T-helper 1 cell (primary cell): ENCODE measurements around the gene C1QA.
"Not testable (repeated sequence)": the region's sequence is repeated elsewhere in the genome, so short reads cannot be mapped to it uniquely, and the experiment has no call there.

Experiments
- DNase-seq, 5 donors: peaks; one replicate each; pipeline ENCODE4 v3.0.0-alpha.2; 2012 to 2020

C1QA gene

DNA sequence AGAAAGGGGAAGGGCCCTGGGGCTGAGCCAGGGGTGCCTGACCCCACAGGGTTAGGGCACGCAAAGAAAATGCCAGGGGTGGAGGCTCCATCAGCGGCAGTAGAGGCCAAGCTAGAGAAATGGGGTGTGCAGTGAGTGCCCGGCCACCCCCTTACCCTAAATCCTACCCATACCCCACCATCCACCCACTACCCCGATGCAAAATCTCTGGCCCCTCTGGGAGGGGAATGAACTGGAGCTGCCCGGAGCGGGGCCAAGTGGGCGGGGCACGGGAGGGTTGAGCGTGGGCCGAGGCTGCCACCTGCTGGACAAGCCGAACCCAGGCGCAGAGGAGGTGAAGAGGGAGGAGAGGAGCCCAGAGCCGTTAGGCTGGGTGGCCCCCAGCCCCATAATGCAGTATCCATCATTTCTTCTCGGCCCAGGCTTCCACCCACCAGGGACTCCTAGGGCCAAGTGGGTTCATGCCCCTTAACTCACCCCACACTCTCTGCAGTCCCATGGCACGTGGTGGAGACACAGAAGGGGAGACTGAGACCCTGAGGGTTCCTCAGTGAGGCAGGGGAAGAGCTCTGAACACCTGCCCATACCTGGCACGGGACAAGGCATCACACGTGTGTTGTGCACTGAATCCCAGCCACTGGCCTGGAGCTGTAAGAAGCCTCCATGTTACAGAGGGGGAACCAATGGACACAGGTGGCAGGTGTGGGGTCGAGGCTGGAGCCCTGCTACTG, 5.6 kb downstream of the C1QA start:
- DNase-seq, result peak; percentile 27 to 59 (median 48)

DNA sequence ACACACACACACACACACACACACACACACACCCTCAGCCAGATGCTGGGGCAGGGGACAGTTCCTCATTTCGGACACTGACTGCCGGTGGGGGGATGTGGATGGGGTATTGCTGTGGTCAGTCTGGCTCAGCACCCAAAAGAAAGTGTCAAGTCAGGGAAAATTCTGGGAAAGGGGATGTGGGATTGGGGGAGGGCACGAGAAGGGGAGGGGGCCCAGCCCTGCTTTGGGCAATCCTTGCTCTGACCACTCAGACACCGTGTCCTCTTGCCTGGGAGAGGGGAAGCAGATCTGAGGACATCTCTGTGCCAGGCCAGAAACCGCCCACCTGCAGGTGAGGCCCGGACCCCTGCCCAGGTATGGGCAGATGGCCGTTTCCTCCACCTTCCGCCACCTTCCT, 7.0 kb downstream of the C1QA start, which contains the start of gene C1QC:
Gene C1QC, plus strand, starts transcription at position 253 of the 400 bp plus-strand sequence. CDS start 391 bp downstream, outside the sequence.
- DNase-seq, result no peak

- DNase-seq, result no peak
Measured at GRCh38 chr1:22643928-22644327, 7.5 kb downstream of the C1QA start.

DNA sequence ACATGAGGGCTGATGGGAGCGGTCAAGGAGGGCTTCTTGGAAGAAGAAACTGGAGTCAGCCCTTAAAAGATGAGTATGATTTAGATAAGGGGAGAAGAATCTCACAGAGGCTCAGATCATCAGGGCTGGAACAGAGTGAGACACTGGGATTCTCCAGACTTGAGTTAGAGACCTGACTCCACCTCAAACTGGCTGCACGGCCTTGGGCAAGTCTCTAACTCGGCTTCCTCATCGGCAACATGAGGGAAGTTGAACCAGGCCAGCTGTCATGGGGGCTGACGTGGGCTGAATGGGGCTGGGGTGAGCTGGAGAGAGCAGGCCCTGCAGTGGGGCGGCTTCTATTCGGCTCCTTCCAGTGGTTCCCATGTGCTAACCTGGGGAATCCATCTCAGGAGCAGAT, 9.5 kb downstream of the C1QA start:
- DNase-seq, result no peak

DNA sequence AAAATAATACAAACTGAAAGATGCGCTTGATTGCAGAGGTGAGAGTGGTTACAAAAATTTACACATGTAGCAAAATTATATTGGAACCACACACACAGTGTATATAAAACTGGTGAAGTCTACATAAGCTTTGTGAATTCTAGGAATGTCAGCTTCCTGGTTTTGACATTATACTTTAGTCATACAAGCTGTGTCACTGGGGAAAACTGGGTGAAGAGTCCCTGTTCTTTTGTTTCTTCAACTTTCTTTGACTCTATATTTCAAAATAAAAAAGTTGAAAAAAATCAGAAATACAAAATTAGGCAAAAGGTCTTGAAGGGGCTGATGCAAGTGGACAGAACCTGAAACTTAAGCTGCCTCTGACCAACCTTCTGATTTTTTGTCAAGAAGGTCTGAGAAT, 10.0 kb downstream of the C1QA start:
- DNase-seq, result no peak

DNA sequence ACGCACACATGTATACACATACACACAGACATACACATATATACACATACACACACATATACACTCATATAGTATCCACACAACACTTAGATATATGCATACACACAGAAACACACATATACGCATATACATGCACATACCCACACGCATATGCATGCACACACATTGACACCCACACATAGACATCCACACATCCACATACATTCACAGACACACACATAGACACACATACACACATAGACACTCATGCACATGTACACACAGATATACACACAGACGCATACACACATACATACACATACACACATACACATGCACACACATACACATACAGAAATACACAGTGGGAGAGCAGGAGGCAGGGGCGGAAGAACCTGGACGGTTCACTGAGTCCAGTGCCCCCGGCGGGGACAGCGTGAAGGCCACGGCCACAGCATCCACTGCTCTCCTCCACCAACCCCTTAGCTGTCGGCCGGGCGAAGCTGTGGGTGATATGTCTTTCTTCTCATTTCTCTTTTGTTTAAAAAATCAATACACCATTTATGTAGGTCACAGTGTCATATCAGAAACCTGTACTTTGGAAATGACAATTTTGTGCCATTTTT, 13.8 kb downstream of the C1QA start:
- no peak for DNase-seq

DNA sequence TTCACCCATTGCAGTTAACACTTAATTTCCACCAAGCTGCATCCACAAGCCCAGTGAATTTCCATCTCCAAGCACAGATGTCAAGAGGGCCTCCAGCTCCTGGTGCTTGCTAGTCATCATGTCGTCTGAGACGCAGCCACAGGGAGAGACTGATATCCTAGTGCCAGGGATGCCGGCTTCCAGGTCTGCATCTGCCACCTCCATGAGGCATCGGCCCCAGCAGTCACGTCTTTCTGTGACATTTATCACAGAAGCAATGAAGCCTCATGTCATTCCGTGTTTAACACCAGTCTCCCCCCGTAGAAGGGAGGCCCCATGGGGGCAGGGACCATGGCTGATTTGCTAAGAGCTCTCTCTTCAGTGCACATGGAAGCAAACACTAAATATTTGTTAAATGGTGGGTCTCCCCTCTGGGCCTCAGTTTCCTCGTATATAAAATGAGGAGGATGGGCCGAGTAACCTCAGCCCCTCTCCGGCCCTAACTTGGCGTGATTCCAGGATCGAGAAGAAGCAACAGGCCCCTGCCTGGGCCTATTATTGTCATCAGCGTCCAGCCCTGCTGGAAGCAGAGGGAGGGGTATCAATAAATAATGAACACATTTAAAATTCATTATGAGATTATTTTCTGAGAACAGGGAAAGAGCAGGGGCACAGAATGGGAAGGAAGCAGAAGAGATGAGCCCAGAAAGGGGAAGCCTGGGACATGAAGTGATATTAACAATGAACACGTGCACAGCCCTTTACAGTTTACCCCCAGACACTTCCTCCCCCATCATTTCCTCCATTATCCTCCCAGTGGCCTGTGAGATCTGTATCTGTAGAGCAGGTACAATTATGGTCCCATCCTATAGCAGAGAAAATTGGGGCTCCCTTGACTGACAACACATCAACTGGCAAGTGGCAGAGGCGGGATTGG, 15.8 kb downstream of the C1QA start:
- DNase-seq, result no peak

- DNase-seq, result no peak
Measured at GRCh38 chr1:22652881-22653316, 16.5 kb downstream of the C1QA start, which contains the start of gene C1QB. TSS of gene C1QB (plus strand) at chr1:22653236. CDS start at chr1:22659463, 6,227 bp downstream.

DNA sequence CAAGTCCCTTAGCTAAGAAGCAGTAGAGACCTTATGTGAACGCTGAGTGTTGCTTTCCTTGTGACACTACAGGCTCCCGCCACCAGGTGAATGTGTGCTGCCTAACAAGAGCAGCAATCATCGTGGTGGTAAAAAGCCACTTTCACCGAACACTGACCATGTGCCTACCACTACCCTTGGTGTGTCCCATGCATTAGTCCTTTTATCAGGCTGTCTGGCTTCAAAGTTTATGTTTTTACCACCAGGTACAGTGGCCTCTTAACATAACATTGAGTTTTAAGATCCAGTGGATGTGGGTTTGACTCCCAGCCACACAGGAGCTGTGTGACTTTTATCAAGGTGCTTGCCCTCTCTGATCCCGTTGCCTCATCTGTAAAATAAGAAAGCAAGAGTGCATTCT, 18.3 kb downstream of the C1QA start:
- DNase-seq, result no peak

- DNase-seq, result no peak
Measured at GRCh38 chr1:22658385-22659163, 22.1 kb downstream of the C1QA start.

- no peak for DNase-seq
Measured at GRCh38 chr1:22660716-22661241, 24.4 kb downstream of the C1QA start.

GRCh38 chr1:22661880-22662279, 25.5 kb downstream of the C1QA start:
- DNase-seq, result no peak

- DNase-seq, result no peak
Measured at GRCh38 chr1:22662318-22662717, 25.9 kb downstream of the C1QA start.

DNA sequence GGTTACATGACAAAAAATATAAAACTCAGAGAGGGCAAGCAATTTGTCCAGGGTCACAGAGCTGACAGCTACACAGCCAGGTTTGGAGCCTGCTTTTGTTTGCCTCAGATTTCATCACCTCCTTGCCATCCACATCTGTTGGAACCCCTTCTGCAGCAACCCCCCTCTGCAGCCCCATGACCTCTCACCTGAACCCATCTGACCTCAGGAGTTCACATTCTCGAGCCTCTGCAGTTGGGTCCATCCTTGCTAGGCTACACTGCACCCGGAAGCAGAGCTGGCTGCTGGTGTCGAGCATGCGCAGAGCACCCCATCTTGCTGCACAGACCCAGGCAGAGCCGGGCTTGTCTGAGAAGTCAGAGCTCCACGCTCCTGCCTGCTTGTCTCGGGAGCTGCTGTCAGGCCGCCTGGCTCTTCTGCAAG, 26.6 kb downstream of the C1QA start:
- no peak for DNase-seq

DNA sequence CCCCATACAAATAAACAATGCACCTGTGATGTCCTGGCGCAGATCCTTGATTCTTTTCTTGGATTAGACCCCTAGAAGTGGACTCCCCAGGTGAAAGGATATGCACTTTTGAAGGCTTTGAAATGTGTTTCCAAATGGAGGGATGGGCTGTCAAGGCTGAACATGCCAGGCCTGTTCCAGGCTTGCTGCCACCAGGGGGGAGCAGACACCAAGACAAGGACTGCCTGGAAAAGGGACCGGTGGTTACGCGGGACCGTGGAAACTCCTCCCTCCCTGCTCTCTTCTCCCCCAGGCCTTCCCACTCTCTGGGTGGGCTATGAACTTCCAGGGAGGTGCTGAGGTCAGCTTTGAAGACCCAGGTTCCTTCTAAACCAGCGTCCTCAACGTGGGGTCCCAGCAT, 29.3 kb downstream of the C1QA start:
- DNase-seq, result no peak

GRCh38 chr1:22666412-22666811, 30.0 kb downstream of the C1QA start:
- no peak for DNase-seq

GRCh38 chr1:22668840-22669239, 32.4 kb downstream of the C1QA start:
- not testable (repeated sequence) for DNase-seq

DNA sequence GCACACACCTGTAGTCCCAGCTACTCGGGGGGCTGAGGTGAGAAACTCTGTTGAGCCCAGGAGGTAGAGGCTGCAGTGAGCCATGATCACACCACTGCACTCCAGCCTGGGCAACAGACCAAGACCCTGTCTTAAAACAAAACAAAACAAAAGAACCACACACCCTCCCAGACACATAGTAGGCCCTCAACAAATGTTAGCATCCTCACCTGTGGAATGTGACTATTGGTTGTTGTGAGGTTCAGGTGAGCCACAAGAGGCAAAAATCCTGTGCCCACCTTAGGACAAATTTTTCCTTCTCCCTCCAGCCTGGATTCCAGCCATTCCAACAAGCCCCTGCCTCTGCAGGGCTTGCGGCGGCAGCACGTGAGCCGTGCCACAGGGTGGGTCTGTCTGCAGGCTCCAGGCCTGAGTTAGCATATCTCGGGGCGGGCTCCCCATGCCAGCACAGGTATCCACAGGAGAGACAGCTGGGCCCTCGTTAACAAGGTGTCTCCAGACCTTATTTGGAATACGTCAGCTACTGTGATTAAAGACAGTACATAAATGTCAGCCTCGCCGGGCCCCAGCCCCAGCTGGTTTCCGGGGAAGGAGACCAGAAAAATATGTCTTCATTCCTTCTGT, 34.0 kb downstream of the C1QA start:
- no peak for DNase-seq

DNA sequence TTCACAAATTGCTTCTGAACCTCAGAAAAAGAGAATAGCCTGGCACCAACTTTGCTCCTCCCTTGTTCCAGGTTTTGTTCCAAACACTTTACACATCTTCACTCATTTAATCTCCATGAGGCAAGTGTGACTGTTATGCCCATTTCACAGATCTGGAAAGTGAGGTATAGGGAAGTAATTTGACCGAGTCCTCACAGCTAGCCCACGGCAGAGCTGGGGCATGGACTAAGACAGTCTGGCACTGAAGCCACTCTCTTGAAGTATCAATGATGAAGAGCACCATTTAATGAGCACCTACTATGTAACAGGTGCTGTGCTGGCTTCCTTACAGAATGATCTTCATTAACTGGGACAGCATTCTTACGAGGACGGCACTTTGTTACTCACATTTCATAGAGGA, 35.6 kb downstream of the C1QA start:
- no peak for DNase-seq

DNA sequence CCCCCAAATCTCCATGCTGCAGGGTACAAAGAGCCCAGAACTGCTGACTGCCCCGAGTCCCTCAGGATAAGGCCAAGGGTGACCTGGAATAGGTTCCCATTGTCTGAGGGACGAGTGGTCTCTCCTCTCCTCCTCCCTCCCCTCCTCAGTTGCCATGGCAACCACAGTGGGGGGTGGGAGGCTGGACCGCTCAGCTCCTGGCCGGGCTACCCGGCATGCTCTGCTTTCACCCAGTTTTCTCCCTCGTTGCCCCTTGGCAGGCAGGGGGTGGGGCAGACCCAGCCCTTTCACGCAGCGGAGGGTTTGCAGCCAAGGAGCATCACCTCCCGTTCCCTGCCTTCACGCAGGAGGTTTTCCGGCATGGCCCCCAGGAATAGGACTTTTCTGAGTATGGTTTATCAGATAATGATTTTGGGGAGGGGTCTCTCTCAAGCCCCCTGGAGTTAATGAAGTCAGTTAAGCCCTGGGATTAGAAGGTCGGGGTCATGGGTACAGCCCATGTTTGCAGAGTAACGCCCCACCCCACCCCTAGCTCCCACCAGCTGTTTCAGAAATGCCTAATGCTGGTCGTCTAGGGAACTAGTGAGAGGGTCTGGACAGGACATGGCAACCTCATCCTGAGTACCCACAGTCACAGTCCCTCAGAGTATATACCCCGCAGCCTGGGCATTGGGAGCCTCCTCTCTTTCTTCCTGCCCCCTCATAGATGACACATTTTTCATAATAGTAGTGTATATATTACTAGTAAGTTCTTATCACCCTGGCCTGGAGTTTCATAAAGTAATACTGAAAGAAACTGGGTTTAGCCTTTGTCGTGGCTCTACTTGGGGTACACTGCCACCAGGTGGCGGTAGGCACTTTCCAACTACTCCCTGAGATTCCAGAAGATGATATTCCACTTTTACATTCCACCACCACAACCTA, 37.3 kb downstream of the C1QA start:
- peak in 1 of 5 donors; percentile 8 for DNase-seq

DNA sequence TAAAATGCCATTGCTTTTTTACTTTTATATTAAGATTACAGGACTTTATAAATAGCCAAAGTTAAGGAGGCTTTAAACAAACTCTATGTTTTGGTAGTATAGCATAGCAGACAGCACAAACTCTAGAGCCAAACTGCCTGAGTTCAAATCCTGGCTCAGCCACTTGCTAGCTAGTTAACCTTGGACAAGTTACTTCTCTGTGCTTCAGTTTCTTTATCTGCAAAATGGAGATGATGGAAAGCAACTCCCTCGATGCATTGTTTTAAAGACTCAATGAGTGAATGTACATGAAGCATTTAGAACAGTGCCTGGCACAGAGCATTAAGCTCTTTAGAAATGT, 38.0 kb downstream of the C1QA start:
- DNase-seq, result no peak
